ENCODE measurements around the gene HTR4. TPM values are rescaled to one million over a fixed set of nuclear protein-coding genes. Genes with fewer than 3 reads are reported as not detected.

Gene HTR4
- total RNA-seq, 2 donors from 2014 or later, result 4.3 to 7.9 TPM

DNA sequence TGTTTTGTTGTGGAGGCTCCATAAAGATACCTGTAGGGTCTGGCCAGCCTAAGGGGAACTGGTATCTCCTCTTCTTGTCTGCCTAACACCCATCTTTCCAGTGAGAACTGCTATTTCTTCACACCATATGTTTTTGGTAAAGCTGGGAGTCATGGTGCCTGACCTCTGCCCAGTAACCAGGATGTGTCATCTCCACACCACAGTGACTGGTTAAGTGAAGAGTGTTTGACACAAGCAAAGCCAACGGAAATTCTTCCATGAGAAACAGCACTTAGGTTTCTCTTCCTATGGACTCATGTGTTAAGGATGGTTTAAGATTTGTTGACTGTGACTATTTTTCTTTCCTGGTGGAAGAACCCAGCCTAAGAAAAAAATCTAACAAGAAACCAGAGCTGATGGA, 111.5 kb downstream of the HTR4 start:
- H3K36me3 ChIP-seq, result no peaks in the 10 kb centered on the region
- TF ChIP-seq CTCF (IDR thresholded peaks at IDR 0.05), result no peak
- H3K9me3 ChIP-seq, result peaks cover 0 to 11% of the 10 kb centered on the region in 2 donors

GRCh38 chr5:148541054-148541835, 113.1 kb downstream of the HTR4 start:
- H3K9me3 ChIP-seq, result peaks cover 0 to 11% of the 10 kb centered on the region in 2 donors
- no peak overlapping the region for H3K4me3 ChIP-seq
- no peak for TF ChIP-seq CTCF (IDR thresholded peaks at IDR 0.05)
- H3K36me3 ChIP-seq, result no peaks in the 10 kb centered on the region
- peak overlapping the region; percentile 37 to 83 for H3K27ac ChIP-seq
- no peak for DNase-seq (ENCODE audit: low spot score)
- peaks cover 0 to 24% of the 10 kb centered on the region in 2 donors for H3K4me1 ChIP-seq
- H3K27me3 ChIP-seq, result no peaks in the 10 kb centered on the region

More for the DNA sequence above, 111.5 kb downstream of the HTR4 start:
- DNase-seq (ENCODE audit: low spot score), result no peak
- H3K4me1 ChIP-seq, result peaks cover 0 to 24% of the 10 kb centered on the region in 2 donors
- H3K27me3 ChIP-seq, result no peaks in the 10 kb centered on the region
- H3K27ac ChIP-seq, result peak overlapping the region in 1 of 2 donors; percentile 83
- no peak overlapping the region for H3K4me3 ChIP-seq

GRCh38 chr5:148540647-148541046, 113.7 kb downstream of the HTR4 start:
- Histone ChIP-seq H3K9me3 (peaks cover 0 to 11% of the 10 kb centered on the region in 2 donors), H3K36me3 (no peaks in the 10 kb centered on the region), H3K4me3 (no peak overlapping the region), H3K4me1 (peaks cover 0 to 24% of the 10 kb centered on the region in 2 donors), H3K27ac (peak overlapping the region; percentile 52 to 83), H3K27me3 (no peaks in the 10 kb centered on the region)
- no peak for DNase-seq (ENCODE audit: low spot score)
- no peak for TF ChIP-seq CTCF (IDR thresholded peaks at IDR 0.05)

DNA sequence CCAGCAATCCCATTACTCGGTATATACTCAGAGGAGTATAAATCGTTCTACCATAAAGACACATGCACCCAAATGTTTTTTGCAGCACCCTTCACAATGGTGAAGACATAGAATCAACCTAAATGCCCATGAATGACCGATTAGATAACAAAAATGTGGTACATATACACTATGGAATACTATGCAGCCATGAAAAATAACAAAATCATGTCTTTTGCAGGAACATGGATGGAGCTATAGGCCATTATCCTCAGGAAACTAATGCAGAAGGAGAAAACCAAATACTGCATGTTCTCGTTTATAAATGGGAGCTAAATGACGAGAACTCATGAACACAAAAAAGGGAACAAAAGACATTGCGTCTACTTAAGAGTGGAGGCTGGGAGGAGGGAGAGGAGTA, 114.5 kb downstream of the HTR4 start:
- no peak overlapping the region for H3K27ac ChIP-seq
- no peak for TF ChIP-seq CTCF (IDR thresholded peaks at IDR 0.05)

GRCh38 chr5:148535190-148535589, 119.1 kb downstream of the HTR4 start:
- DNase-seq (ENCODE audit: low spot score), result no peak
- no peak overlapping the region for H3K4me3 ChIP-seq
- H3K9me3 ChIP-seq, result peaks cover 0 to 11% of the 10 kb centered on the region in 2 donors
- no peaks in the 10 kb centered on the region for H3K4me1 ChIP-seq
- H3K27me3 ChIP-seq, result no peaks in the 10 kb centered on the region
- TF ChIP-seq CTCF (IDR thresholded peaks at IDR 0.05), result no peak
- no peaks in the 10 kb centered on the region for H3K36me3 ChIP-seq
- no peak overlapping the region for H3K27ac ChIP-seq

More for the DNA sequence above, 114.5 kb downstream of the HTR4 start:
- H3K4me3 ChIP-seq, result no peak overlapping the region
- peaks cover 0 to 11% of the 10 kb centered on the region in 2 donors for H3K9me3 ChIP-seq
- no peak for DNase-seq (ENCODE audit: low spot score)
- H3K4me1 ChIP-seq, result peaks cover 0 to 18% of the 10 kb centered on the region in 2 donors
- H3K36me3 ChIP-seq, result no peaks in the 10 kb centered on the region
- H3K27me3 ChIP-seq, result no peaks in the 10 kb centered on the region
